ENCODE results near the gene CHN1.

GRCh38 chr2:174760845-174761473 lies 244.2 kb downstream of the CHN1 start:
- TF ChIP-seq POLR2A (IDR thresholded peaks at IDR 0.05) (no peak), CTCF (IDR thresholded peaks at IDR 0.05) (no peak)

All from esophagus squamous epithelium (tissue), 4 donors.